ENCODE measurements around the gene GREB1.

The GREB1 gene

DNA sequence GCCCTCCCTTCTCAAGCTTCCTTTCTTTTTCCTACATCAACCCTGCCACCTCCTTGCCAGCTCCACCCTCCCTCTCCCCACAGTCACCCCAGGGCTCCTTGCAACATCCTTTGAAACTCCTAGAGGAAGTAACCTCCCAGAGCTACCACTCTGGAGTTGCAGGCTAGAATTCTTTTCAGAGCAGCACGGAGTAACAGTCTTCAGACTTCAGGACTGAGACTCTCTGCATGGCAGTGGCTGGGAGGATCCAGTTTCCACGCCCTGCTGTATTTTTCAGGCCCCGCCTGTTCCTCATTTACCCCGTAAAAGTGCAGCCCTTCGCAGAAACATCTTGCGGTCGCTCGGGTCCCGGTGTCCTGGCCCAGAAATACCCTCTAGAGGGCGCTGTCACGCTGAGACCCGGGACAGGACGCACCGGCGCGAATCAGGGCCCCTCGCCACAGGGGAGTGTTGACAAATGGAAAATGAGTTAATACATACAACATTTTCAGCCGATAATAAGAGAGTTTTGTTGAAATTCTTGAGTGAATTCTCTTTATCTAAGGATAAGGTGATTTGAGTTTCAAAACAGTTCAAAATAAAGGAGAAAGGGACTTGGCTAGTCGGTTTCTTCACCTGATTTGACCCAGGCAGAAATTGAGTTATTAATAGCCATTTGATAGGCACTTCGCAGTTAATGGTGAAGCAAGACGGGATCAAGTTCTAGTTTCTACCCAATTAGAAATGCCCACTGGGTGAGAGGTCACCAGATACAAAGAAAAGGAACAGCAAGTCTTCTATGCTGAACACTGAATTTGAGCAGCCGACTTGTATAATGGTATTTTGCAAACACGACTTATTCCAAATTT is 154.6 kb downstream of the GREB1 start:
- DNase-seq, result no peak

- no peak for DNase-seq
Observed at GRCh38 chr2:11691076-11691660, 157.3 kb downstream of the GREB1 start.

All from NCI-H1105 treated with DMSO at 0.1 percent for 48 hours (cell line).